Gastrocnemius medialis (tissue), 4 donors: ENCODE data around the gene CNDP1.

ENCODE experiments used
- CTCF ChIP-seq, 5 experiments: fragments of 450-650 bp in 3 of 5; fragments of 200-600 bp in 2 of 5; sonication (generic) in 2 of 5; IDR thresholded peaks in 4 of 5; conservative IDR thresholded peaks in 1 of 5; 1 replicate in 4 of 5; 2 replicates in 1 of 5; pipeline ENCODE4 v1.5.1; 2016 to 2019; ENCODE audit warnings: antibody characterized with exemption in 5 of 5, mild to moderate bottlenecking in 3 of 5, moderate library complexity in 3 of 5
- POLR2A ChIP-seq, 2 donors: fragments of 450-650 bp; IDR thresholded peaks; one replicate each; pipeline ENCODE4 v1.6.1; 2017; ENCODE audit warnings: antibody characterized with exemption in 2 of 2, mild to moderate bottlenecking in 2 of 2, moderate library complexity in 2 of 2

GRCh38 chr18:74558096-74558495 is 23.8 kb downstream of the CNDP1 start:
- TF ChIP-seq CTCF (IDR thresholded peaks at IDR 0.05 in 4 of 5, conservative IDR thresholded peaks at IDR 0.05 in 1 of 5) (no peak), POLR2A (IDR thresholded peaks at IDR 0.05) (no peak)
